Endothelial cell (in vitro differentiated cells): ENCODE measurements around the gene DTWD2. TPM values are rescaled to one million over a fixed set of nuclear protein-coding genes. Genes with fewer than 3 reads are reported as not detected.

Experiments
- DNase-seq: peaks from one replicate; pipeline ENCODE4 v3.0.0; 2021; ENCODE audit warnings: low spot score
- H3K27ac Mint-ChIP-seq: one replicate; pipeline ENCODE4 v1.8.0; 2021; ENCODE audit warnings: mixed read lengths, inconsistent platforms; ENCODE audit not compliant: unreplicated experiment
- H3K27me3 Mint-ChIP-seq: one replicate; pipeline ENCODE4 v1.8.0; 2021; ENCODE audit warnings: mild to moderate bottlenecking, moderate library complexity, mixed read lengths, inconsistent platforms; ENCODE audit not compliant: unreplicated experiment
- H3K36me3 Mint-ChIP-seq: one replicate; pipeline ENCODE4 v1.8.0; 2021; ENCODE audit warnings: mild to moderate bottlenecking, low read depth, mixed read lengths, inconsistent platforms; ENCODE audit not compliant: unreplicated experiment
- H3K4me1 Mint-ChIP-seq: one replicate; pipeline ENCODE4 v1.8.0; 2021; ENCODE audit warnings: mild to moderate bottlenecking, mixed read lengths, inconsistent platforms; ENCODE audit not compliant: unreplicated experiment
- H3K4me3 Mint-ChIP-seq: one replicate; pipeline ENCODE4 v1.8.0; 2021; ENCODE audit warnings: mild to moderate bottlenecking, mixed read lengths, inconsistent platforms; ENCODE audit not compliant: unreplicated experiment
- H3K9me3 Mint-ChIP-seq: one replicate; pipeline ENCODE4 v1.8.0; 2021; ENCODE audit warnings: mixed read lengths, inconsistent platforms; ENCODE audit not compliant: unreplicated experiment
- CTCF ChIP-seq: fragments of 200-600 bp; sonication (generic); IDR thresholded peaks from one replicate; pipeline ENCODE4 v1.5.0; 2021; ENCODE audit warnings: antibody characterized with exemption; ENCODE audit not compliant: unreplicated experiment
- total RNA-seq: library from RNA; stranded (reverse); fragmentation: NEBNext Ultra II Directional; extraction: Animal tissue kit (Norgen Biotek cat#: 25700); gene quantifications from one replicate; pipeline ENCODE4 v1.2.1, GENCODE V29; 2021; ENCODE audit not compliant: unreplicated experiment

DTWD2 gene
- total RNA-seq, 1 donor from 2014 or later = 2.7 TPM

- H3K36me3 Mint-ChIP-seq = no peaks in the 10 kb centered on the region
- TF ChIP-seq CTCF = no peak
- no peaks in the 10 kb centered on the region for H3K27me3 Mint-ChIP-seq
- no peak overlapping the region for H3K27ac Mint-ChIP-seq
- H3K4me3 Mint-ChIP-seq = no peak overlapping the region
- no peaks in the 10 kb centered on the region for H3K9me3 Mint-ChIP-seq
- no peaks in the 10 kb centered on the region for H3K4me1 Mint-ChIP-seq
- no peak for DNase-seq
These were observed 29.6 kb upstream of the DTWD2 start for GRCh38 chr5:119017994-119018393.

- Mint-ChIP-seq H3K4me1 (no peaks in the 10 kb centered on the region), H3K27ac (no peak overlapping the region), H3K9me3 (no peaks in the 10 kb centered on the region), H3K4me3 (no peak overlapping the region), H3K36me3 (no peaks in the 10 kb centered on the region), H3K27me3 (no peaks in the 10 kb centered on the region)
- TF ChIP-seq CTCF = no peak
- DNase-seq = no peak
These were observed 27.9 kb upstream of the DTWD2 start for GRCh38 chr5:119016125-119016774.

- no peak overlapping the region for H3K27ac Mint-ChIP-seq
- TF ChIP-seq CTCF = no peak
- H3K9me3 Mint-ChIP-seq = no peaks in the 10 kb centered on the region
- no peaks in the 10 kb centered on the region for H3K4me1 Mint-ChIP-seq
- peaks cover 2% of the 10 kb centered on the region for H3K27me3 Mint-ChIP-seq
- H3K4me3 Mint-ChIP-seq = no peak overlapping the region
- H3K36me3 Mint-ChIP-seq = no peaks in the 10 kb centered on the region
- DNase-seq = no peak
These were observed 22.8 kb upstream of the DTWD2 start for GRCh38 chr5:119011186-119011585.

GRCh38 chr5:119010206-119010605, 21.9 kb upstream of the DTWD2 start:
- Mint-ChIP-seq H3K9me3 (no peaks in the 10 kb centered on the region), H3K36me3 (no peaks in the 10 kb centered on the region), H3K4me1 (no peaks in the 10 kb centered on the region), H3K27ac (no peak overlapping the region), H3K4me3 (no peak overlapping the region), H3K27me3 (peaks cover 2% of the 10 kb centered on the region)
- no peak for DNase-seq
- TF ChIP-seq CTCF = no peak

- Mint-ChIP-seq H3K4me3 (no peak overlapping the region), H3K27me3 (peaks cover 2% of the 10 kb centered on the region), H3K27ac (no peak overlapping the region), H3K4me1 (no peaks in the 10 kb centered on the region), H3K9me3 (no peaks in the 10 kb centered on the region), H3K36me3 (no peaks in the 10 kb centered on the region)
- no peak for DNase-seq
- TF ChIP-seq CTCF = no peak
These were observed 20.8 kb upstream of the DTWD2 start for GRCh38 chr5:119009131-119009530.
